Mesenchymal stem cell (in vitro differentiated cells and primary cell): Measurements from ENCODE around the gene IDS.
"Not testable (repeated sequence)": the region's sequence is repeated elsewhere in the genome, so short reads cannot be mapped to it uniquely, and the experiment has no call there.

Experiments used
- DNase-seq: peaks from one replicate; pipeline ENCODE4 v3.0.0-alpha.2; 2013
- H2AFZ ChIP-seq: one replicate; pipeline ENCODE4 v1.6.1; 2013; ENCODE audit warnings: low read depth, mild to moderate bottlenecking, control low read depth, inconsistent platforms, low read length, moderate library complexity
- H2AK5ac ChIP-seq: 2 replicates; pipeline ENCODE4 v1.6.1; 2013; ENCODE audit warnings: low read length, moderate library complexity, mild to moderate bottlenecking, inconsistent platforms; ENCODE audit not compliant: severe bottlenecking
- H2BK120ac ChIP-seq: one replicate; pipeline ENCODE4 v1.6.1; 2013; ENCODE audit warnings: low read depth, mild to moderate bottlenecking, inconsistent platforms, low read length, moderate library complexity
- H2BK12ac ChIP-seq, 2 experiments: one replicate each; pipeline ENCODE4 v1.6.1; 2013; ENCODE audit warnings: inconsistent platforms in 2 of 2, low read length in 2 of 2, mild to moderate bottlenecking in 2 of 2, moderate library complexity in 2 of 2, control low read depth in 1 of 2
- H2BK15ac ChIP-seq: one replicate; pipeline ENCODE4 v1.6.1; 2013; ENCODE audit warnings: mild to moderate bottlenecking, low read depth, inconsistent platforms; ENCODE audit not compliant: poor library complexity, severe bottlenecking
- H2BK5ac ChIP-seq: 2 replicates; pipeline ENCODE4 v1.6.1; 2013; ENCODE audit warnings: low read depth, mild to moderate bottlenecking, low read length, control low read depth, inconsistent platforms; ENCODE audit not compliant: poor library complexity, severe bottlenecking
- H3K14ac ChIP-seq, 2 experiments: one replicate each; pipeline ENCODE4 v1.6.1; 2013; ENCODE audit warnings: inconsistent platforms in 2 of 2, low read length in 2 of 2, control low read depth in 1 of 2, mild to moderate bottlenecking in 1 of 2, moderate library complexity in 1 of 2
- H3K18ac ChIP-seq, 2 experiments: one replicate each; pipeline ENCODE4 v1.6.1; 2013; ENCODE audit warnings: inconsistent platforms in 2 of 2, low read length in 2 of 2, control low read depth in 1 of 2, low read depth in 1 of 2, mild to moderate bottlenecking in 1 of 2
- H3K23ac ChIP-seq, 2 experiments: one replicate each; pipeline ENCODE4 v1.6.1; 2013; ENCODE audit warnings: inconsistent platforms in 2 of 2, low read length in 2 of 2, mild to moderate bottlenecking in 2 of 2, moderate library complexity in 2 of 2, control low read depth in 1 of 2
- H3K27ac ChIP-seq: 2 replicates; pipeline ENCODE4 v1.5.1; 2013; ENCODE audit warnings: mild to moderate bottlenecking, moderate library complexity, low read length, control low read depth, inconsistent platforms; ENCODE audit not compliant: poor library complexity, severe bottlenecking
- H3K27me3 ChIP-seq, 2 experiments: 2 replicates each; pipeline versions ENCODE4 v1.6.1 to v1.7.0; 2013; ENCODE audit warnings: low read length in 2 of 2, mild to moderate bottlenecking in 2 of 2, moderate library complexity in 2 of 2, control low read depth in 1 of 2, inconsistent platforms in 1 of 2; ENCODE audit not compliant: control insufficient read depth in 1 of 2, insufficient read depth in 1 of 2
- H3K36me3 ChIP-seq, 2 experiments: 2 replicates each; pipeline versions ENCODE4 v1.6.1 to v1.7.0; 2013; ENCODE audit warnings: low read length in 2 of 2, control low read depth in 1 of 2, inconsistent platforms in 1 of 2, low read depth in 1 of 2, mild to moderate bottlenecking in 1 of 2; ENCODE audit not compliant: insufficient read depth in 2 of 2, control insufficient read depth in 1 of 2
- H3K4ac ChIP-seq, 2 experiments: one replicate each; pipeline ENCODE4 v1.6.1; 2013; ENCODE audit warnings: inconsistent platforms in 2 of 2, low read length in 2 of 2, mild to moderate bottlenecking in 2 of 2, moderate library complexity in 2 of 2, control low read depth in 1 of 2, low read depth in 1 of 2
- H3K4me1 ChIP-seq: 2 replicates; pipeline ENCODE4 v1.6.1; 2013; ENCODE audit warnings: low read depth, low read length, control low read depth; ENCODE audit not compliant: control insufficient read depth, insufficient read depth
- H3K4me2 ChIP-seq: 2 replicates; pipeline ENCODE4 v1.6.1; 2013; ENCODE audit warnings: low read length, mild to moderate bottlenecking, inconsistent platforms; ENCODE audit not compliant: poor library complexity, severe bottlenecking
- H3K4me3 ChIP-seq, 2 experiments: 2 replicates each; pipeline versions ENCODE4 v1.5.1 to v1.7.0; 2013; ENCODE audit warnings: low read length in 2 of 2, mild to moderate bottlenecking in 2 of 2, control low read depth in 1 of 2, low read depth in 1 of 2; ENCODE audit not compliant: insufficient read depth in 1 of 2
- H3K79me1 ChIP-seq: replicated peaks from 2 replicates; pipeline ENCODE4 v1.6.1; 2013; ENCODE audit warnings: mild to moderate bottlenecking, control low read depth, low read length, inconsistent platforms; ENCODE audit not compliant: poor library complexity, severe bottlenecking
- H3K9ac ChIP-seq: 2 replicates; pipeline ENCODE4 v1.7.0; 2013; ENCODE audit warnings: mild to moderate bottlenecking, low read length, moderate library complexity
- H3K9me3 ChIP-seq: 2 replicates; pipeline ENCODE4 v1.7.0; 2013; ENCODE audit warnings: mild to moderate bottlenecking, low read length; ENCODE audit not compliant: control insufficient read depth
- H4K8ac ChIP-seq: one replicate; pipeline ENCODE4 v1.6.1; 2013; ENCODE audit warnings: inconsistent platforms, mild to moderate bottlenecking, low read length, moderate library complexity
- H4K91ac ChIP-seq: one replicate; pipeline ENCODE4 v1.6.1; 2013; ENCODE audit warnings: mild to moderate bottlenecking, low read length, inconsistent platforms
- WGBS: methylation state at CpG from one replicate; pipeline ENCODE4 v1.1.7; 2013; ENCODE audit warnings: mixed read lengths; 5-methylcytosine and 5-hydroxymethylcytosine counted together

IDS gene

GRCh38 chrX:149502923-149503322 is 2.2 kb downstream of the IDS start:
- H3K27ac ChIP-seq, H3K18ac ChIP-seq, H2BK15ac ChIP-seq, H4K91ac ChIP-seq, H3K9me3 ChIP-seq, H2AK5ac ChIP-seq, DNase-seq, H3K79me1 ChIP-seq, H3K4me2 ChIP-seq, H2AFZ ChIP-seq, H4K8ac ChIP-seq, H3K4me1 ChIP-seq, H3K4ac ChIP-seq, H3K4me3 ChIP-seq, H2BK120ac ChIP-seq, H3K14ac ChIP-seq, H2BK12ac ChIP-seq, H3K9ac ChIP-seq, H3K23ac ChIP-seq, H2BK5ac ChIP-seq: not testable (repeated sequence)
- WGBS: no CpG with 5 or more reads among the region's 5 CpGs
- Histone ChIP-seq H3K27me3 (peaks cover 0 to 15% of the 10 kb centered on the region in 2 experiments), H3K36me3 (peaks cover 20 to 45% of the 10 kb centered on the region in 2 experiments)

- Histone ChIP-seq H4K8ac (no peak overlapping the region), H2BK15ac (no peak overlapping the region), H3K9me3 (no peaks in the 10 kb centered on the region), H3K79me1 (peaks cover 2% of the 10 kb centered on the region), H3K4ac (no peak overlapping the region), H4K91ac (no peak overlapping the region), H3K27ac (no peak overlapping the region), H3K18ac (no peak overlapping the region), H2AFZ (no peak overlapping the region), H3K27me3 (peaks cover 0 to 7% of the 10 kb centered on the region in 2 experiments), H3K9ac (no peak overlapping the region), H3K4me1 (peaks cover 17% of the 10 kb centered on the region), H2BK5ac (no peak overlapping the region), H3K23ac (no peak overlapping the region), H2BK120ac (no peak overlapping the region), H2BK12ac (no peak overlapping the region), H3K36me3 (peaks cover 30 to 74% of the 10 kb centered on the region in 2 experiments), H3K4me2 (no peak overlapping the region), H3K4me3 (no peak overlapping the region), H3K14ac (no peak overlapping the region), H2AK5ac (no peak overlapping the region)
- 96% methylated on average over 4 of the region's 5 CpGs for WGBS
- DNase-seq: no peak
Measured at GRCh38 chrX:149499766-149500165, 5.3 kb downstream of the IDS start.

- H3K4ac ChIP-seq: no peak overlapping the region
- no peak overlapping the region for H3K14ac ChIP-seq
- no peaks in the 10 kb centered on the region for H3K9me3 ChIP-seq
- H3K4me3 ChIP-seq: no peak overlapping the region
- H2BK12ac ChIP-seq: no peak overlapping the region
- no peak overlapping the region for H3K27ac ChIP-seq
- no CpG with 5 or more reads among the region's 4 CpGs for WGBS
- peaks cover 22% of the 10 kb centered on the region for H3K4me1 ChIP-seq
- H3K23ac ChIP-seq: no peak overlapping the region
- H2AFZ ChIP-seq: no peak overlapping the region
- H2BK15ac ChIP-seq: no peak overlapping the region
- H2BK120ac ChIP-seq: no peak overlapping the region
- H3K79me1 ChIP-seq: peaks cover 5% of the 10 kb centered on the region
- no peak overlapping the region for H4K91ac ChIP-seq
- H4K8ac ChIP-seq: no peak overlapping the region
- H2AK5ac ChIP-seq: no peak overlapping the region
- no peak overlapping the region for H3K18ac ChIP-seq
- H3K9ac ChIP-seq: no peak overlapping the region
- H3K27me3 ChIP-seq: peaks cover 0 to 7% of the 10 kb centered on the region in 2 experiments
- peaks cover 39 to 84% of the 10 kb centered on the region in 2 experiments for H3K36me3 ChIP-seq
- DNase-seq: no peak
- no peak overlapping the region for H2BK5ac ChIP-seq
- no peak overlapping the region for H3K4me2 ChIP-seq
Measured at GRCh38 chrX:149498767-149499166, 6.3 kb downstream of the IDS start.

- H3K9ac ChIP-seq: peak overlapping the region; percentile 52
- no peak overlapping the region for H3K4ac ChIP-seq
Measured at GRCh38 chrX:149497626-149498025, 7.5 kb downstream of the IDS start.

More at GRCh38 chrX:149497626-149498025, 7.5 kb downstream of the IDS start:
- Histone ChIP-seq H3K9me3 (no peaks in the 10 kb centered on the region), H3K4me1 (peaks cover 27% of the 10 kb centered on the region), H2AFZ (no peak overlapping the region), H3K79me1 (peaks cover 11% of the 10 kb centered on the region), H3K14ac (no peak overlapping the region), H3K27ac (peak overlapping the region; percentile 92), H4K8ac (no peak overlapping the region), H3K4me2 (no peak overlapping the region), H2AK5ac (no peak overlapping the region), H3K23ac (no peak overlapping the region), H3K4me3 (no peak overlapping the region), H2BK120ac (no peak overlapping the region), H2BK15ac (no peak overlapping the region), H3K27me3 (peaks cover 0 to 7% of the 10 kb centered on the region in 2 experiments), H4K91ac (no peak overlapping the region), H3K18ac (no peak overlapping the region), H2BK5ac (no peak overlapping the region), H3K36me3 (peaks cover 50 to 95% of the 10 kb centered on the region in 2 experiments), H2BK12ac (no peak overlapping the region)
- no peak for DNase-seq
- 91% methylated on average over 1 of the region's 2 CpGs for WGBS
